Measurements from ENCODE around the gene ZAP70. TPM values are rescaled to one million over a fixed set of nuclear protein-coding genes. Genes with fewer than 3 reads are reported as not detected.

The ZAP70 gene
- total RNA-seq, 1 experiment from 2014 or later, result 0.61 TPM

DNA sequence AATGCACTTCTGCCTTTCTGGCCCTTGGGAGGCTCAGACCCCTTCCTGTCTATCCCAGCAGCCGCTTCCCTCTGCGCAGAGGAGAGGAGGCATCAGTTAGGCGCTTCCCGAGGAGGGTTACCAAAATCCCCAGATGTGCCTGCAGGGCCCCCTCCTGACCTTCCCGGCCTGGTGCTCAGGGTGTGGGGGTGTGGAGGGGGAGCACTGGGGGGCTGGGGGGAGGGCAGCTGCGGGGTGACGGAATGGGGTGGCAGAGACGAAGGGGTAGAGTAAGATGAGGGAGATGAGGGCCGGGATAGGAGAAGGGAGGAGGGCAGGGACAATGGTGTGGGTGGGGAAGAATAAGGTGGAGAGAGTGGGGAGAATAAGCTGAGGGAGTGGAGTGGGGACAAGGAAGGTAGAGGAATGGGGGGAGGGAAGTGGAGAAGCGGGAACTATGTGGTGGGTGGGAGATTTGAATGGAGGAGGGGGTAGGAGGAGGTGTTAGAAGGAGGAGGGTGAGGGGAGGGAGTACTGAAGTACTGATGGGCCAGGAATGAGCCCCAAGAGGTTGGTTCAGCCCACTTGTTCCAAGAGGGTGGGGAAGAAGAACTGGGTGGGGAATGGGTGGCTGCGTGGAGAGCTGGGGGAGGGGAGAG is 6.5 kb upstream of the ZAP70 start (continued):
- TF ChIP-seq GABPB1 (CRISPR knock-in tag; IDR thresholded peaks at IDR 0.05) (no peak), ZNF423 (CRISPR knock-in tag; IDR thresholded peaks at IDR 0.05) (no peak), ZNF671 (CRISPR knock-in tag; IDR thresholded peaks at IDR 0.05) (no peak), CBFB (CRISPR knock-in tag; IDR thresholded peaks at IDR 0.05; ENCODE audit: low read depth) (no peak), FOXP1 (CRISPR knock-in tag; IDR thresholded peaks at IDR 0.05; ENCODE audit: borderline replicate concordance) (no peak)
- TF ChIP-seq, protein P1, sequence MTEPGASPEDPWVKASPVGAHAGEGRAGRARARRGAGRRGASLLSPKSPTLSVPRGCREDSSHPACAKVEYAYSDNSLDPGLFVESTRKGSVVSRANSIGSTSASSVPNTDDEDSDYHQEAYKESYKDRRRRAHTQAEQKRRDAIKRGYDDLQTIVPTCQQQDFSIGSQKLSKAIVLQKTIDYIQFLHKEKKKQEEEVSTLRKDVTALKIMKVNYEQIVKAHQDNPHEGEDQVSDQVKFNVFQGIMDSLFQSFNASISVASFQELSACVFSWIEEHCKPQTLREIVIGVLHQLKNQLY (CRISPR knock-in tag; IDR thresholded peaks at IDR 0.05), result no peak
- TF ChIP-seq, protein P2, sequence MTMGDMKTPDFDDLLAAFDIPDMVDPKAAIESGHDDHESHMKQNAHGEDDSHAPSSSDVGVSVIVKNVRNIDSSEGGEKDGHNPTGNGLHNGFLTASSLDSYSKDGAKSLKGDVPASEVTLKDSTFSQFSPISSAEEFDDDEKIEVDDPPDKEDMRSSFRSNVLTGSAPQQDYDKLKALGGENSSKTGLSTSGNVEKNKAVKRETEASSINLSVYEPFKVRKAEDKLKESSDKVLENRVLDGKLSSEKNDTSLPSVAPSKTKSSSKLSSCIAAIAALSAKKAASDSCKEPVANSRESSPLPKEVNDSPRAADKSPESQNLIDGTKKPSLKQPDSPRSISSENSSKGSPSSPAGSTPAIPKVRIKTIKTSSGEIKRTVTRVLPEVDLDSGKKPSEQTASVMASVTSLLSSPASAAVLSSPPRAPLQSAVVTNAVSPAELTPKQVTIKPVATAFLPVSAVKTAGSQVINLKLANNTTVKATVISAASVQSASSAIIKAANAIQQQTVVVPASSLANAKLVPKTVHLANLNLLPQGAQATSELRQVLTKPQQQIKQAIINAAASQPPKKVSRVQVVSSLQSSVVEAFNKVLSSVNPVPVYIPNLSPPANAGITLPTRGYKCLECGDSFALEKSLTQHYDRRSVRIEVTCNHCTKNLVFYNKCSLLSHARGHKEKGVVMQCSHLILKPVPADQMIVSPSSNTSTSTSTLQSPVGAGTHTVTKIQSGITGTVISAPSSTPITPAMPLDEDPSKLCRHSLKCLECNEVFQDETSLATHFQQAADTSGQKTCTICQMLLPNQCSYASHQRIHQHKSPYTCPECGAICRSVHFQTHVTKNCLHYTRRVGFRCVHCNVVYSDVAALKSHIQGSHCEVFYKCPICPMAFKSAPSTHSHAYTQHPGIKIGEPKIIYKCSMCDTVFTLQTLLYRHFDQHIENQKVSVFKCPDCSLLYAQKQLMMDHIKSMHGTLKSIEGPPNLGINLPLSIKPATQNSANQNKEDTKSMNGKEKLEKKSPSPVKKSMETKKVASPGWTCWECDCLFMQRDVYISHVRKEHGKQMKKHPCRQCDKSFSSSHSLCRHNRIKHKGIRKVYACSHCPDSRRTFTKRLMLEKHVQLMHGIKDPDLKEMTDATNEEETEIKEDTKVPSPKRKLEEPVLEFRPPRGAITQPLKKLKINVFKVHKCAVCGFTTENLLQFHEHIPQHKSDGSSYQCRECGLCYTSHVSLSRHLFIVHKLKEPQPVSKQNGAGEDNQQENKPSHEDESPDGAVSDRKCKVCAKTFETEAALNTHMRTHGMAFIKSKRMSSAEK (CRISPR knock-in tag; IDR thresholded peaks at IDR 0.05; ENCODE audit: borderline replicate concordance), result no peak

DNA sequence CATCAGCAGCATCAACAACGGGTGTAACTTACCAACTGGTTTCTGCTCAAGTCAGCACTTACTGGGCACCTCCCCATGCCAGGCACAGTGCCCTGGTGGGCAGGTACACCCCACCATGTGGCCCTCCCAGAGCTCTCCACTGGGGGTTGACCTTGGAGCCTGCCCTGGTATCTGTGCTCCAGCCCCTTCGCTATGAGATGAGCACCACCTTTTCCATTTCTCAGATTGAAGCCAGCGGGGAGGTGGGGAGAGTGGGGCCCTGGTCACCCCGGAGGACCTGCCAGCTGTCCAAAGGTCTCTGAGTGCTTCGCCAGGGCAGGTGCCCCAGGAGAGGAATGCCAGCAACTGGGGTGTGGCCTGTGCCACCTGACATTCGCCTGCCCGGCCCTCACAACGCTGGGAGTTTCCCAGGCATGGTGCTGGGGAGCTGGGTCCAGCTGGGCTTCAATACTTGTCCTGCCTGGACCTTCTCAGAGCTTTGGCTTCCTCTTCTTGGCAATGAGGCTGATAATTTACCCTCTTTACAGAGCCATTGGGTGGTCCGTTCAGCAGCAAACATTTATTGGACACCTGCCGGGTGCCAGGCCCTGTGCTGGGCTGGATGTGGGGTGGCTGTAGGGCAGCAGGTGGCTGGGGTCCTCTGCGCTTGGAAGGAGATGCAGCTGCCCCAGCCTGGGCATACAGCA is 5.9 kb upstream of the ZAP70 start:
- Mint-ChIP-seq H3K27me3 (ENCODE audit: low read depth) (peaks cover 4% of the 10 kb centered on the region; the same call in 1 of the 2 replicates), H3K36me3 (0 out of 2 replicates have a peak, but pooled peaks cover 2% of the 10 kb centered on the region), H3K4me3 (no peak overlapping the region), H3K9me3 (peaks cover 3% of the 10 kb centered on the region; the same call in 1 of the 2 replicates), H3K27ac (no peak overlapping the region), H3K4me1 (peaks cover 7% of the 10 kb centered on the region)
- CTCF ChIA-PET, result interaction anchor here (0.9 to 9.2 kb wide), 4 partner anchors 8 to 117 kb away, joined by 4 to 124 read pairs (median 32); no protein-coding TSS in a partner anchor
- POLR2A ChIA-PET, result interaction anchor here (0.5 kb wide), 1 partner anchor 27 kb away, joined by 3 read pairs; no protein-coding TSS in a partner anchor
- DNase-seq (ENCODE audit: low spot score), result no peak
- no peak for ATAC-seq
- TF ChIP-seq FOXK1 (CRISPR knock-in tag; IDR thresholded peaks at IDR 0.05), result no peak
- TF ChIP-seq MYBL2 (CRISPR knock-in tag; IDR thresholded peaks at IDR 0.05), result no peak
- TF ChIP-seq, protein P3, sequence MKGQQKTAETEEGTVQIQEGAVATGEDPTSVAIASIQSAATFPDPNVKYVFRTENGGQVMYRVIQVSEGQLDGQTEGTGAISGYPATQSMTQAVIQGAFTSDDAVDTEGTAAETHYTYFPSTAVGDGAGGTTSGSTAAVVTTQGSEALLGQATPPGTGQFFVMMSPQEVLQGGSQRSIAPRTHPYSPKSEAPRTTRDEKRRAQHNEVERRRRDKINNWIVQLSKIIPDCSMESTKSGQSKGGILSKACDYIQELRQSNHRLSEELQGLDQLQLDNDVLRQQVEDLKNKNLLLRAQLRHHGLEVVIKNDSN (CRISPR knock-in tag; IDR thresholded peaks at IDR 0.05), result no peak
- TF ChIP-seq GTF2I (CRISPR knock-in tag; conservative IDR thresholded peaks at IDR 0.05), result no peak
- no peak for TF ChIP-seq CREM (CRISPR knock-in tag; IDR thresholded peaks at IDR 0.05)
- TF ChIP-seq KAT7 (CRISPR knock-in tag; IDR thresholded peaks at IDR 0.05; ENCODE audit: borderline replicate concordance), result no peak
- no peak for TF ChIP-seq IRF2 (CRISPR knock-in tag; IDR thresholded peaks at IDR 0.05; ENCODE audit: borderline replicate concordance, low read depth)
- TF ChIP-seq, protein P4, sequence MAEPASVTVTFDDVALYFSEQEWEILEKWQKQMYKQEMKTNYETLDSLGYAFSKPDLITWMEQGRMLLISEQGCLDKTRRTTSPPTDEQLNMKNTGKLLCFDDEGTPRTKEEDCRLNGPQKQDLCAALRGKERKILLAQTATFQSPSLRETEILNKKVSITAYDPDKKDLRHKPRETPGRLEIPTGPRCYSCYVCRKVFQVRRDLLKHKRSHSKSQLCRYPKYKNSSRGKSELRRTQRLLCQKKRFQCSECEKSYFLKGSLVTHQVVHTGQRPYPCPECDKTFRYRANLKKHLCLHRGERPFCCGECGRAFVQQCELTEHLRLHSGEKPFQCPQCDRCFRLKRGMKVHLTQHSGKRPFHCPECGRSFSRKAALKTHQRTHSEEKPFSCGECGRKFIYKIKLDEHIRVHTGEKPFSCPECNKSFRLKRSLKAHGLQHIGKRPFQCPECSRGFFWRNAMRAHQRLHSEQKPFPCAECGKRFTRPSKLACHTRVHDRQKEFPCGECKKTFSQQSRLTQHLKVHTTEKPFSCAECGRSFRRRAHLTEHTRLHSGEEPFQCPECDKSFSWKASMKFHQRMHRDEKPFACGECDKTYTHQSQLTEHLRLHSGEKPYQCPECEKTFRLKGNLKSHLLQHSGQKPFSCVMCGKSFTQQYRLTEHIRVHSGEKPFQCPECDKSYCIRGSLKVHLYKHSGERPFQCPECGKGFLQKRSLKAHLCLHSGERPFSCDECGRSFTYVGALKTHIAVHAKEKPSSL (CRISPR knock-in tag; conservative IDR thresholded peaks at IDR 0.05), result no peak
- TF ChIP-seq, protein P5, sequence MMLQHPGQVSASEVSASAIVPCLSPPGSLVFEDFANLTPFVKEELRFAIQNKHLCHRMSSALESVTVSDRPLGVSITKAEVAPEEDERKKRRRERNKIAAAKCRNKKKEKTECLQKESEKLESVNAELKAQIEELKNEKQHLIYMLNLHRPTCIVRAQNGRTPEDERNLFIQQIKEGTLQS (CRISPR knock-in tag; conservative IDR thresholded peaks at IDR 0.05), result no peak
- TF ChIP-seq NFE2L1 (CRISPR knock-in tag; IDR thresholded peaks at IDR 0.05), result no peak
- TF ChIP-seq, protein P6, sequence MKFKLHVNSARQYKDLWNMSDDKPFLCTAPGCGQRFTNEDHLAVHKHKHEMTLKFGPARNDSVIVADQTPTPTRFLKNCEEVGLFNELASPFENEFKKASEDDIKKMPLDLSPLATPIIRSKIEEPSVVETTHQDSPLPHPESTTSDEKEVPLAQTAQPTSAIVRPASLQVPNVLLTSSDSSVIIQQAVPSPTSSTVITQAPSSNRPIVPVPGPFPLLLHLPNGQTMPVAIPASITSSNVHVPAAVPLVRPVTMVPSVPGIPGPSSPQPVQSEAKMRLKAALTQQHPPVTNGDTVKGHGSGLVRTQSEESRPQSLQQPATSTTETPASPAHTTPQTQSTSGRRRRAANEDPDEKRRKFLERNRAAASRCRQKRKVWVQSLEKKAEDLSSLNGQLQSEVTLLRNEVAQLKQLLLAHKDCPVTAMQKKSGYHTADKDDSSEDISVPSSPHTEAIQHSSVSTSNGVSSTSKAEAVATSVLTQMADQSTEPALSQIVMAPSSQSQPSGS (CRISPR knock-in tag; IDR thresholded peaks at IDR 0.05; ENCODE audit: borderline replicate concordance, low read depth), result no peak
- TF ChIP-seq, protein P7, sequence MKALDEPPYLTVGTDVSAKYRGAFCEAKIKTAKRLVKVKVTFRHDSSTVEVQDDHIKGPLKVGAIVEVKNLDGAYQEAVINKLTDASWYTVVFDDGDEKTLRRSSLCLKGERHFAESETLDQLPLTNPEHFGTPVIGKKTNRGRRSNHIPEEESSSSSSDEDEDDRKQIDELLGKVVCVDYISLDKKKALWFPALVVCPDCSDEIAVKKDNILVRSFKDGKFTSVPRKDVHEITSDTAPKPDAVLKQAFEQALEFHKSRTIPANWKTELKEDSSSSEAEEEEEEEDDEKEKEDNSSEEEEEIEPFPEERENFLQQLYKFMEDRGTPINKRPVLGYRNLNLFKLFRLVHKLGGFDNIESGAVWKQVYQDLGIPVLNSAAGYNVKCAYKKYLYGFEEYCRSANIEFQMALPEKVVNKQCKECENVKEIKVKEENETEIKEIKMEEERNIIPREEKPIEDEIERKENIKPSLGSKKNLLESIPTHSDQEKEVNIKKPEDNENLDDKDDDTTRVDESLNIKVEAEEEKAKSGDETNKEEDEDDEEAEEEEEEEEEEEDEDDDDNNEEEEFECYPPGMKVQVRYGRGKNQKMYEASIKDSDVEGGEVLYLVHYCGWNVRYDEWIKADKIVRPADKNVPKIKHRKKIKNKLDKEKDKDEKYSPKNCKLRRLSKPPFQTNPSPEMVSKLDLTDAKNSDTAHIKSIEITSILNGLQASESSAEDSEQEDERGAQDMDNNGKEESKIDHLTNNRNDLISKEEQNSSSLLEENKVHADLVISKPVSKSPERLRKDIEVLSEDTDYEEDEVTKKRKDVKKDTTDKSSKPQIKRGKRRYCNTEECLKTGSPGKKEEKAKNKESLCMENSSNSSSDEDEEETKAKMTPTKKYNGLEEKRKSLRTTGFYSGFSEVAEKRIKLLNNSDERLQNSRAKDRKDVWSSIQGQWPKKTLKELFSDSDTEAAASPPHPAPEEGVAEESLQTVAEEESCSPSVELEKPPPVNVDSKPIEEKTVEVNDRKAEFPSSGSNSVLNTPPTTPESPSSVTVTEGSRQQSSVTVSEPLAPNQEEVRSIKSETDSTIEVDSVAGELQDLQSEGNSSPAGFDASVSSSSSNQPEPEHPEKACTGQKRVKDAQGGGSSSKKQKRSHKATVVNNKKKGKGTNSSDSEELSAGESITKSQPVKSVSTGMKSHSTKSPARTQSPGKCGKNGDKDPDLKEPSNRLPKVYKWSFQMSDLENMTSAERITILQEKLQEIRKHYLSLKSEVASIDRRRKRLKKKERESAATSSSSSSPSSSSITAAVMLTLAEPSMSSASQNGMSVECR (CRISPR knock-in tag; IDR thresholded peaks at IDR 0.05; ENCODE audit: borderline replicate concordance), result no peak
- no peak for TF ChIP-seq ZNF138 (CRISPR knock-in tag; conservative IDR thresholded peaks at IDR 0.05)

Data from WTC11 (cell line).